Stromal cell of bone marrow (primary cell): ENCODE measurements around the gene SLC8B1.

Experiments
- DNase-seq: peaks from one replicate; pipeline ENCODE4 v3.0.0-alpha.2; 2012; ENCODE audit warnings: low read depth

SLC8B1 gene

DNA sequence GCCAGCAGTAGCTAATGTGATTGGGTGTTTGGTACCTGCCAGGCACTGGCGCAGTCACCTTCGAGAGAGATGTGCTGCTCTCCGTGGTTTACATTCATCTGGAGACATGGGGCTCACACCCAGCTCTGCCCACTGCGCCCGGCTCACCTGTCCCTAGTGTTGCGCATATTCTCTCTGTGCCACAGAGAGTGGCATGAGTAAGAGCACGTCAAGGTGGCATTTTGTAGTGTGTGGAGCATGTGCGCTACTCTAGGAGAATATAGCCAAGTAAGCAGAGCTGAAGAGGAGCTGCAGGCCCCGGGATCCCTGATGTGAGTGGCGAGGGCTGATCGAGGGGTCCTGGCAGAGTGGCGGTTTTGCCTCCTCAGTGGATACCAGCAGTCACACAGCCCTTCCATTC is 66.8 kb downstream of the SLC8B1 start:
- DNase-seq = no peak

DNA sequence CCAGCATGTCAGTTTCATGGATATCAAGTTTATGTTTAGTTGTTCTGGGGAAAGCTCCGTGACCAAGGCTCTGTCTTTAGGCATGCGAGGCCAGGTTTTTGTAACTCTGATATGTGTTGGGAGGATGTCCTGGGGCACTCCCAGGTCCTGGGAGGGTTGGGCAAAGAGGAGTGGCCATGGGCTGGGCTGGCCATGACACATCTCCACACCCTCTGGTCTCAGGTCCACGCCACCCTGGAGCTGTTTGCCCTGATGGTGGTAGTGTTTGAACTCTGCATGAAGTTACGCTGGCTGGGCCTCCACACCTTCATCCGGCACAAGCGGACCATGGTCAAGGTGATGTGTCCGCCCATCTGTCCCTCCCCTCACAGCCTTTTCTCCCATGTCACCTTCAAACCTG is 67.3 kb downstream of the SLC8B1 start:
- DNase-seq = no peak

DNA sequence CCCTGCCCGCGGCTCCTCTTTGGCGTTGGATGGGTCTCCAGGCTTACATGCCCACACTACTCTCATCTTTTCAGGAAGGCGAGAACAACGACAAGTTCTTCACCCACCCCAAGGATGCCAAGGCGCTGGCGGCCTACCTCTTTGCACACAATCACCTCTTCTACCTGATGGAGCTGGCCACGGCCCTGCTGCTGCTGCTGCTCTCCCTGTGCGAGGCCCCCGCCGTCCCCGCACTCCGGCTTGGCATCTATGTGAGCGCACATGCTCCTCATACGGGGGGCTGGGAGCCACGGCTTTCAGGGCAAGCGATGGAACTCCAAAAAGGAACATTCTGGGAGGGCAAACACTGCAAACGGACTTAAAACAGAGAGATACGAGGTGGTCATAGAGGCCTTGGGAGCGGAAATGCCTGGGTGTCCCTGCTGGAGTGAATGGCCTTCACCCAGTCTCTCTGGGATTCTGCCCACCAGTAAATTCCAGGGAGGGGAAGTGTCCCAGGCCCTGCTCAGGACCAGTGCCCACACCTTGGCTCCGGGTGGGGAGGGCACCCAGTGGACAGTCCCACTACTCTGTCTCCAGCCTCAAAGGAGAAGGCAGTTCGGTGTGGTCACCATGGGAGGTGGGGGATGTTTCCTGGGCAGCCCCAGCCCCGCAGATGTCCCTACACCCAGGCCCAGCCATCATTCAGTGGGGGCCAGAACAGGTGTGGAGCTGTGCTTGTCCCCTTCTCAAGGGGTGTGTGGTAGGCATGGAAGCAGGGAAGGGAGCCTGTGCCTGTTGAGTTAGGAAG is 68.6 kb downstream of the SLC8B1 start:
- DNase-seq = no peak

DNA sequence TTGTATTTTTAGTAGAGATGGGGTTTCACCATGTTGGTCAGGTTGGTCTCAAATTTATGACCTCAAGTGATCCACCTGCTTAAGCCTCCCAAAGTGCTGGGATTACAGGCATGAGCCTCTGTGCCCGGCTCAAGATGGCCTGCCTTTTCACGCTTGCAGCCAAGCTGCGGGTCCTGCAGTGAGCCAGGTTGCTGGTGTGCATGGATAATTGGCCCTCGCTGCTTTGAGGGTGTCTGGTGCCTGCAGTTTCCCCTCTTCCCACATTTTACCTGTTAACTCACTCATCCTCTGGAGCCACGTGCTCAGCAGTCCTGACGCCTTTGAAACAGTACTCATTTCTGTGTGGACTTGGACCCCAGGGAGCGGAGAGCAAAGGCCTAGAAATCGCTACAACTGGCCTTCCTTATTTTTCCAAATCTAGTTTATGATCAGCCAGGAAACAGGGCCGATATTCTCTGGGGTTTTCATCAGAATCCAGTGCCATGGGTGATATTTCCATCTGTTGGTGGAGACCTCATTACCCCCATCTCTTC is 71.4 kb downstream of the SLC8B1 start:
- no peak for DNase-seq

DNA sequence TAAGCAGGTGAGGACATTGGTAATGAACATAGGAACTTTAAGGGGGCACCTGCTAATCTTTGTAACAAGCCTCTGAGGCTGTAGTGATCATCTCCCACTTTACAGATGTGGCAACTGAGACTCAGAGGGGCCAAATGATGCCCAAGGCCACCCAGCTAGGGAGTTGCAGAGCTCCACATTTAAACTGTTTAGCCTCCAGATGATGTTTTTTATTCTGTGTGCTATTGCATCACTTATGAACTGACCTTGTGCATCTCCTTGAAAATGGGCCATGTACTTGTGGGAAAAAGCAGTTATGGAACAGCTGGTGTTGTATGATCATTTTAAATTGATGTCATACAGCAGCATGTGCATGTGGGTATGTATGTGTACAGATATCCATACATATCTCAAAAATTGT is 72.2 kb downstream of the SLC8B1 start:
- no peak for DNase-seq

DNA sequence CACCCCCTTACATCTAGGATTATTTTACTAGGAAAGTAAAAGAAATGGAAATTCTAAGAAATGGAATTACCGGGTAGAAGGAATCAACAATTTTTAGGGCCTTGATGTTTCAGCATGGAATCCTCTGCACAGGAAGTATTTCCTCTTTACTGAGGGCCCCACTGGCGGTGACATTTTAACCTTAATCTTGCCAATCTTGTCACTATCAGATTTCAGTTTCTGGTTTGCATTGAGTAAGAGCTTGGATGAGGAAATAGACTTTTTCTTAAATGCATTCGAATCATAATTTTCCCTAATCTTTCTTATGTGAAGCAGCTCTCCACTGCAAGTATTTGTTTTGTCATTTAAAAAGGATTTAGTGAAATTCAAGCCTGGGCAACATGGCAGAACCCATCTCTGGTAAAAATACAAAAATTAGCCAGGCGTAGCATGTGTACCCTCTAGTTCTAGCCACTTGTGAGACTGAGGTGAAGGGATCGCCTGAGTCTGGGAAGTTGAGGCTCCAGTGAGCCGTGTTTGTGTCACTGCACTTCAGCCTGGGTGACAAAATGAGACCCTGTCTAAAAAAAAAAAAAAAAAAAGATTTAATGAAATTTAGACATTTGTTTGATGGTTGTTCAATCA is 73.0 kb downstream of the SLC8B1 start:
- DNase-seq = no peak

DNA sequence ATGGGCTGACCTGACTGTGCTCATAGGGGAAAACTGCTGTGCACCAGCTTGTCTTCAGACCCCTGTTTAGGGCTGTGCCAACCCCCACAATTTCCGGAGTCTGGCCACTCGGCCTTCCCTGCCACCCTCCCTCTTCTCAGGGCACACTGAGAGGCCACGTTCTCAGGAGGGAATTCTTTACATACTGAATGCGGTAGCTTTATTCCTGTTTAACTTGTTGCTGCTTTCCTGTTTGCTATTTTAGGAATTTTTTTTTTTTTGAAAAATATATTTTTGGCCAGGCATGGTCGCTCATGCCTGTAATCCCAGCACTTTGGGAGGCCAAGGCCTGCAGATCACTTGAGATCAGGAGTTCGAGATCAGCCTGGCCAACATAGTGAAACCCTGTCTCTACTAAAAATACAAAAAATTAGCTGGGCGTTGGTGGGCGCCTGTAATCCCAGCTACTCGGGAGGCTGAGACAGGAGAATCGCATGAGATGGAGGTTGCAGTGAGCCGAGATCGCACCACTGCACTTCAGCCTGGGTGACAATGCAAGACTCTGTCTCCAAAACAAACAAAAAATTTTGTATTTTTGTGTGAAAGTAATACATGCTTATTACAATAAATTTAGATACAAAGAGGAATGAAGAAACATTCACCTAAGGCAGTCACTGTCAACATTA is 74.1 kb downstream of the SLC8B1 start:
- no peak for DNase-seq

DNA sequence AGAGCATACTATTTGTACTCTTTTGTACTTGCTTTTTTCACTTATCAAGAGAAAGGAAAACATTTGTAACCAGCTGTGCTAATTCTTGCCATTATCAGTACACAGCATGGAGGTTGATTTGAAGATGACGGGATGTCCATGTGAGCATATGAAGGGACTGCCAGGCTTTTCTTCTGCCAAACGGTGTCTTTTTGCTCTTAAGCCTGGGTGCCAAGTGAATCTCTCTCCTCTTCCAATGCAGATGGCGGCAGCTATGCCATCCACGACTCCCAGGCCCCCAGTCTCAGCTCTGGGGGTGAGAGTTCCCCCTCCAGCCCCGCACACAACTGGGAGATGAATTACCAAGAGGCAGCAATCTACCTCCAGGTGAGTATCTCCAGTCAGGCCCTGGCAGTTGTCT is 74.8 kb downstream of the SLC8B1 start:
- DNase-seq = no peak

DNA sequence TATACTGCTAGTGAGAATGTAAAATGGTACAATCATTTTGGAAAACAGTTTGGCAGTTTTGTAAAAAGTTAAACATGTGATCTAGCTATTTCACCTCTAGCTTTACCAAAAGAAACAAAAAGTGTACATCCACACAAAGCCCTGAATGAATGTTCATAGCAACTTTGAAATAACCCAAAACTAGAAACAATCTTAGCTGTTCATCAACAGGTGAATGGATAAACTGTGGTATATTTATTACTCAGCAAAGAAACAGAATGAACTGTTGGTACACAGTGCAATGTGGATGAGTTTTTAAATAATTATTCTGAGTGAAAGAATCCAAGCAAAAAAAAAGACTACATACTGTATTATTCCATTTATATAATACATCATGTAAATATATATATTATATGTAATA is 77.3 kb downstream of the SLC8B1 start:
- no peak for DNase-seq

DNA sequence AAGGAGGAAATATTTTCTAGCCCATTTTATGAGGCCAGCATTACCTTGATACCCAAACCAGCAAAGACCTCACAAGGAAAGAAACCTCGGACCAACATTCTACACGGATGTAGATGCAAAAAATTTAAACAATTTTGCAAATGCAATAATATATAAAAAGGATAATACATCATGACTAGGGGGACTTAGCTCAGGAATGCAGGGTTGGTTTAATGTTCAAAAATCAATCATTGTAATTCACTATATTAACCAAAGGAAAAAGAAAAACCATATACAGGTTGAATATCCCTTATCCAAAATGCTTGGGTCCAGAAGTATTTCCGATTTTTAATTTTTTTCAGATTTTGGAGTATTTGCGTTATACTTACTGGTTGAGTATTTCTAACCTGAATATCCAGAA is 80.6 kb downstream of the SLC8B1 start:
- DNase-seq = no peak

DNA sequence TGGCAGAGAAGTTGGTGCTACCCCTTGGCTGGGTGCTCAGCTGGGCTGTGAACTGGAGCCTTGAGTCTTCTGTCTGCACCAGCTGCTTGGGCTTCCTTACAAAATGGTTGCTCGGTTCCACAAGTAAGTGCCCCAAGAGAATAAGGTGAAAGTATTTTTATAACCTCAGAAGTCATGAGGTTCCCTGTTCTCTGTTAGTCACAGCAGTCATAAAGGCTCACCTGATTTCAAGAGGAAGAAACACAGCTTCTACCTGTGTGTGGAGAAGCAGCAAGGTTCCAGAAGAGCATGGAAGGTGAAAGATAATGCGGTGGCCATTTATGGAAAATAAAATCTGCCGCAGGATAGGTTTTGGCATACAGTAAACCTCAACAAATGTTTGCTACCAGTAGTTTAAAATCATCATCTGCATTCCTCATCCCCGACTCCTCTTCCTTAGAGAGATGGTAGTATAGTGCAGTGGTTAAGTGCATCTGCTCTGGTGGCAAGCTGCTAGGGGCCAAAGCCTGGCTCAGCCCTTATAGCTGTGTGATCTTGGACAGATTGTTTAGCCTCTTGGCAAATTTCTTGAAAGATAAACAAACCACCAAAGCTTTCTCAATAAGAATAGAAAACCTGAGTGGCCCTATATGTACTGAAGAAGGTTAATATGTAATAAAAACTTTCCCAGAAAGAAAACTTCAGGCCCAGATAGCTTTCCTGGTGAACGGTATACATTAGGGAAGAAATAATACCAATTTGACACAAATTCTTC is 81.2 kb downstream of the SLC8B1 start:
- no peak for DNase-seq

DNA sequence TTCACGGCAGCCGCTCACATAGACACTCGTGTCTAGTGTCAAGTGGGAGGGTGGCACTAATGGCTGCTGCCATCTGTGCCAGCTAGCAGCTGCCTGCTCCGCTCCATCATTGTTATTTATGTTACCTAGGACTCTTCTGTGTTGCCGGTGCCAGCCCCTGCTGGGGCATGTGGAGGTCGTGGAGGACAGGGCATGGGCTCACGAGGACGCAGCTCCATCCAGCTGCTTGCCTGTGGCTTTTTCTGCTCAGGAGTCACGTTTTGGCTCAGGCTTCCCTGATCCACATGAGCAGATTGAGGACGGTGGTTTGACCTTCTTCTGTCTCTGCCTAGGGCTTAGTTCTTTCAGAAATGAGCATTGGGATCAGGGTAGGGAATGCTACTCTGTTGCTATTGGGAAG is 82.4 kb downstream of the SLC8B1 start:
- DNase-seq = no peak

DNA sequence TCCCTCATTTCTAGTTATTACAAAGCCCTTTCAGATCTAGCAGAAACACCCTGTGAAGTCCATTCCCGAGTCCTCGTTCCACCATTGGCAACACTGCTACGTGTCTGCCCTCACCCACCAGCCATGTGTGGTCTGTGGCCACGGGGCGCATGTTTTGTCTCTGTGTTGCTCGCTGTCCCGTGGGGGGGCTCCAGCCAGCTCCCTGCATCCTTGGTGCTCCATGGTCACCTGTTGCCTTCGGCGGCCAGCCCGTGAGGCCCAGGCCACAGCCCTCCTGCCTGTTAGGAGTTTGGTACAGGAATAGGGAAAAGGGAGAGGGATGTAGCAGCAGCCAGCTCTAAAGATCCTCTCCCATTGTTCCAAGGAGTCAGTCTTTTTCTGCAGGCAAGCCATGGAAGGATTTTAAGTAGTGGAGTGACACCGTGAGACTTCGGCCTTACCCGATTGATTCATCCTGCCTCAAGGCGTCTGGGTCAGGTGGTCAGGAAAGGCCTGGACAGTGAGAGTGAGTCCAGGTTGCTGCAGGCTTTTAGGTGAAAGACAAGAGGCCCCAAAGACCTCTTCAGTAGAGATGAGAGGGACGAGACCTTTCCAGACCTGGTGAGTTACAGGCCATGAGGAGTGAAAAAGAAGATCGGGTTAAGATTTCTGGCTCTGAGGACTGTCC is 83.4 kb downstream of the SLC8B1 start:
- no peak for DNase-seq

DNA sequence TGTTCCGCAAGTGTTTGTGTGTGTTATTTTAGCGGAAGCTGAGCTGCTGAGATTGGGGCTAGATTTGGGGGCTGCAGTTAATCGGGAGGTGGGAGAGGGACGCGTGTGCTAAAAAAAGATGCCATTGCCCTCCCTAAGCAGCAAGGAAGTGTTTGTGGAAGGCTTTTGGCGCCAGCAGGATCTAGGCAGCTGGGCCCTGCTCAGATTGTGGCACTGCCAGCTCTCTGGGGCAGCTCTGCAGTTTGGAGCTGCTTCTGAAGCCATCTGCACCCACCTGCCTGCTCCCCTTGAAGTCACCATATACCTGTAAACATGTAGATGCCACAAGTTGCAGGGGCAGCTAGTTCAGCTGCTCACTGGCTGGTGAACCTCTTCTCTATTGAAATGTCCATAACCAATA is 84.9 kb downstream of the SLC8B1 start:
- DNase-seq = no peak

DNA sequence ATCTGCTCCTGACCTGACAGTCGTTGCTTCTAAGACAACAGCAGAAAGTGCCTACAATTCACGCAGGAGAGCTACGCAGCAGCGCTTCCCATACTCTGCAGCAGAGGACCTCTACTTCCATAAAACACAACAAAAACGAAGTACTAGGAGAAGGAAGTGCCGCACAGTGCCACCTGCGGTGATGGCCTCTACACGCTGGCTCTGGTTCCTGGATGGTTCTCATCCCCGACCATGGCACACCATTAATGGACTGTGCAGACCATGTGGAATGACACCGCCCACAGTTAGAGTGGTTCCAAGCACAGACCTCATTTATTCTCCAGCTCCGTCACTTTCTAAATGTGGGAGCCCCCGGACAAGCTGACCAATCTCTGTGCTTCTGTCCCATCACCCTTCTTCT is 85.4 kb downstream of the SLC8B1 start:
- DNase-seq = no peak

DNA sequence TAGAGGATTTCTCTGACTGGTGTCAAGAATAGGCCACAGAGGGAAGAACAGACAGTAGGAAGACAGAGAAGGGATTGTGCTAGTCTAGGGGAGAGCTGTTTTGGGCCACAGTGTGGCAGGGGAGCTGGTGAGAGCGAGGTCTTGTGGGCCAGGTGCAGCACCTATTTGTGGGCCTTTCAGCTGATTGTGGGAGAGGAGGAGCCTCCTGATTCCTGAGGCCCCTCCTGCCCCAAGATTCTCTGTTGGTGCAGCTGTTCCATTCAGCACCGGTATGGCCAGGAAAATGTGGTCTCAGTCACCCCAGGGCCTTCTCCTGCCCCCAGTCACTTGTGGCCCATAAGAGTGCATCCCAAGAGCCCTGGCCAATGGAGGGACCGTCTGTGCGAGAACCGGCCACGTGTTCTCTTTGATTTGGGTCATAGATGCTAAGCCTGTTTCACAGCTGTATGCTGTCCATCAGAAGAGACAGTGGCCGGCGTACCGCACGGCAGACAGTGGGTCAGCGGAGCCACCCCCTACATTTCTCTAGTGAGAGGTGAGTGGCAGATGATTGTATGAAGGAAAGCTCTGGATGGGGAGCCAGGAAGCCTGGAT is 86.0 kb downstream of the SLC8B1 start:
- DNase-seq = no peak
